Esophagus squamous epithelium (tissue), 5 donors: ENCODE measurements around the gene KLF15. TPM values are rescaled to one million over a fixed set of nuclear protein-coding genes. Genes with fewer than 3 reads are reported as not detected.

ENCODE experiments used
- DNase-seq: peaks from one replicate; lab custom pipeline; 2025; lab: John Stamatoyannopoulos, UW
- H3K27ac ChIP-seq, 4 donors: fragments of 200-600 bp; sonication (generic); one replicate each; pipeline ENCODE4 v1.5.1; 2016 to 2019; ENCODE audit warnings: mild to moderate bottlenecking in 1 of 4
- H3K27me3 ChIP-seq, 4 donors: fragments of 200-600 bp; sonication (generic); 1 replicate in 3 of 4; 2 replicates in 1 of 4; pipeline versions ENCODE4 v1.5.1 to v1.6.0; 2017 to 2021; ENCODE audit warnings: antibody characterized with exemption in 1 of 4
- H3K36me3 ChIP-seq, 3 donors: fragments of 200-600 bp; sonication (generic); one replicate each; pipeline ENCODE4 v1.5.1; 2016 to 2019
- H3K4me1 ChIP-seq, 3 donors: fragments of 200-600 bp; sonication (generic); one replicate each; pipeline ENCODE4 v1.5.1; 2017 to 2019
- H3K4me3 ChIP-seq, 4 donors: fragments of 200-600 bp; sonication (generic); 1 replicate in 3 of 4; 2 replicates in 1 of 4; pipeline ENCODE4 v1.5.1; 2016 to 2019; ENCODE audit warnings: mild to moderate bottlenecking in 2 of 4, moderate library complexity in 1 of 4
- H3K9me3 ChIP-seq, 3 donors: fragments of 200-600 bp; sonication (generic); one replicate each; pipeline ENCODE4 v1.5.1; 2016 to 2019
- POLR2A ChIP-seq, 4 donors: fragments of 450-650 bp; IDR thresholded peaks; one replicate each; pipeline ENCODE4 v1.6.1; 2017; ENCODE audit warnings: antibody characterized with exemption in 4 of 4, mild to moderate bottlenecking in 4 of 4, moderate library complexity in 3 of 4
- WGBS, 2 donors: methylation state at CpG; one replicate each; pipeline ENCODE4 v1.1.5; 2018; 5-methylcytosine and 5-hydroxymethylcytosine counted together
- intact Hi-C: fragments of 100-400 bp; cut with DNase I; formaldehyde crosslinking; loops from one replicate; pipeline ENCODE4 v1.15.0; 2022
- total RNA-seq, 4 donors: library from RNA; depleted of rRNA; stranded (reverse); fragments of >200 nt; gene quantifications; one replicate each; pipeline ENCODE4 v1.1.0, GENCODE V29; 2016
- TF ChIP-seq, protein P1 (sequence below), 6 experiments: fragments of 450-650 bp in 4 of 6; fragments of 200-600 bp in 2 of 6; sonication (generic) in 2 of 6; IDR thresholded peaks; one replicate each; pipeline ENCODE4 v1.5.1; 2016 to 2019; ENCODE audit warnings: antibody characterized with exemption in 6 of 6, mild to moderate bottlenecking in 4 of 6, moderate library complexity in 4 of 6
- donor health status: DM: yes; HTN: yes; CAD: no.

The KLF15 gene
- total RNA-seq, 4 donors from 2014 or later: 1.8 to 43.1 (median 7.7) TPM

DNA sequence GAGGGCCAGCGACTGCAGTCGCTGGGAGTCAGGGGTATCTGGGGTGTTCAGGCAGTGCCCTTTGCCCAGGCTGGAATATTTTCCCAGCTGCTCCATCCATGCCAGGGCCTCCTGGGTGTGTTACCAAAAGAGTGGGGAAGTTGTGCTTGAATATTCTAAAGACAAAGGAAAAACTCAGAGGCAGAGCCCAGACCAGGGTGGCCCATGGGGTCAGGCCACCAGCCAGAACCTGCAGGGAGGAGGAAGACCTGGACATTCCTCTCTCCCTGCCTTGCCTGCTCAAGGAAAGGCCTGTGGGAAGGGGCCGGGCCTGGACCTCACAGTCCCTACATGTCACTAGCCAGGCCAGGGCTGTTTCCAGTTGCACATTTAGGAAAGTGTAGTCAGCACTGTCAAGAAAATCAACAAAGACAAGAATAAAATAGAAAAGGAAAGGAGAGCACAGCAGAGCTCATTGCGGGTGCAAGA, 16.0 kb upstream of the KLF15 start:
- Histone ChIP-seq H3K4me1 (peaks cover 0 to 11% (median 0%) of the 10 kb centered on the region in 3 donors), H3K4me3 (no peak overlapping the region), H3K27ac (no peak overlapping the region), H3K27me3 (no peaks in the 10 kb centered on the region), H3K36me3 (no peaks in the 10 kb centered on the region), H3K9me3 (no peaks in the 10 kb centered on the region)
- WGBS, 2 donors: 88 to 95% methylated on average over 4 of the region's 4 CpGs
- TF ChIP-seq POLR2A (IDR thresholded peaks at IDR 0.05): no peak
- TF ChIP-seq, protein P1, sequence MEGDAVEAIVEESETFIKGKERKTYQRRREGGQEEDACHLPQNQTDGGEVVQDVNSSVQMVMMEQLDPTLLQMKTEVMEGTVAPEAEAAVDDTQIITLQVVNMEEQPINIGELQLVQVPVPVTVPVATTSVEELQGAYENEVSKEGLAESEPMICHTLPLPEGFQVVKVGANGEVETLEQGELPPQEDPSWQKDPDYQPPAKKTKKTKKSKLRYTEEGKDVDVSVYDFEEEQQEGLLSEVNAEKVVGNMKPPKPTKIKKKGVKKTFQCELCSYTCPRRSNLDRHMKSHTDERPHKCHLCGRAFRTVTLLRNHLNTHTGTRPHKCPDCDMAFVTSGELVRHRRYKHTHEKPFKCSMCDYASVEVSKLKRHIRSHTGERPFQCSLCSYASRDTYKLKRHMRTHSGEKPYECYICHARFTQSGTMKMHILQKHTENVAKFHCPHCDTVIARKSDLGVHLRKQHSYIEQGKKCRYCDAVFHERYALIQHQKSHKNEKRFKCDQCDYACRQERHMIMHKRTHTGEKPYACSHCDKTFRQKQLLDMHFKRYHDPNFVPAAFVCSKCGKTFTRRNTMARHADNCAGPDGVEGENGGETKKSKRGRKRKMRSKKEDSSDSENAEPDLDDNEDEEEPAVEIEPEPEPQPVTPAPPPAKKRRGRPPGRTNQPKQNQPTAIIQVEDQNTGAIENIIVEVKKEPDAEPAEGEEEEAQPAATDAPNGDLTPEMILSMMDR (IDR thresholded peaks at IDR 0.05): no peak
- intact Hi-C loops: no loop called here
- DNase-seq: no peak

DNA sequence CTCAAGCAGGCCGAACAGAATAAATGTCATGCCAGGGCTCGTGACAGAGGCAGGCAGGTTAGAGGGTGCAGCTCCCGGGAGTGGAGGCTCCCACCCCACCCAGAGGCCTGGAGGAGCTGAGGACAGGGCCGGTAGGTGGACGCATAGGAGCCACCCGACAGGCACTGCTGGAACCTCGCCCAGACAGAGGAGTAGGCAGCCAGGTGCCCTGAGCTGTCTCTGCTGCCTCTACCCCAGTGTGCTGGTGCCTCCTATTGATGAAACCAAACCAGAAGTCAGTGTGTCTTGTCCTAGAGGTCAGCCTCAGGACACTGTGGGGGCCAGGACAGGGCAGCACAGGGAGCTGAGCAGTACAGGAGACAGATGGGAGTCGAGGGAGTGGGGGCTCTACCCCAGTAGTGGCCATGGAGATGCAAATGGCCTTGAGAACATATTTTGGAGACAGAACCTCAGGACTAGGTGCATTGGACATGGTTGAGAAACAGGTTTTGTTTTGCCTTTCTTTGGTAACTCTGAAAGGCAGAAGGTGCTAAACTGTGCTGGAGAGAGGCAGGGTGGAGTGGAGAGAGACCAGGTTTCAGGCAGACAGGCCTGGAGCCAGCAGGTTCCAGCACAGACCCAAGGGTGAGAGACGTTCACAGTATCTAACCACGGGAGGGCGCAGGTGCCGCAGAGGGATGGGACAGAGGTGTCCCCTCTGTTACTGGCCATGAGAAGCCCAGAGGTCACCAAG, 15.4 kb upstream of the KLF15 start:
- no peak overlapping the region for H3K4me3 ChIP-seq
- intact Hi-C loops: no loop called here
- WGBS, 2 donors: 72 to 78% methylated on average over 8 to 12 of the region's 12 CpGs

DNA sequence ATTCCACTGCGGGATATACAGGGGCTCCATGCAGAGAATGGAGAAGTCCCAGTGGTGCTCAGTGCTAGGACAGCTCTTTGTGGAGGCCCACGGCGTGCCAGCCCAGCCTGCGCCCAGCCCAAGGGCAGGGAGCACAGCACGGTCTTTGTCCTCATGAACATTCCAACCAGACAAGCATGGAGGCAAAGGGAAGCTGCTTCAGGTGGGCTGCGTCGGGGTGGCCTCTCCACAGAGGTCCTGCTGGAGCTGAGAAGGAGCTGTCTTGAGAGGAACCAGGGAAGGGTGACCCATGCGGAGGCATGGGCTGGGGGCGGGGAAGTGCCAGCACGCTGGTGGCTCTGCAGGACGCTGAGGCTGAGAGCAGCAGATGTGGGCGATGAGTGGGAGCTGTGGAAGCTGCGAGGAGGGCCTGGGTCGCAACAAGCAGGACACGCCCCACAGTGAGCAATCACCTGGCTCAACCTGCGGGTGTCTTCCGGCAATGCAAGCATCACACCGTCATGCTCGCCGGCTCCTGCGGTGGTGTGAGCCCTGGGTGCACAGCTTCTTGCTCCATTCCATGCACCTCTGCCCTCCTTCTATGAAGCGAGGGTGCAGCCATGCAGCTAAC, 14.0 kb upstream of the KLF15 start:
- no peak overlapping the region for H3K27ac ChIP-seq
- 53 to 70% methylated on average over 13 to 14 of the region's 22 CpGs for WGBS, 2 donors
- H3K4me1 ChIP-seq: peaks cover 0 to 8% (median 0%) of the 10 kb centered on the region in 3 donors
- H3K9me3 ChIP-seq: no peaks in the 10 kb centered on the region
- TF ChIP-seq, protein P1 (IDR thresholded peaks at IDR 0.05): no peak
- no peak for TF ChIP-seq POLR2A (IDR thresholded peaks at IDR 0.05)
- intact Hi-C loops: no loop called here
- no peaks in the 10 kb centered on the region for H3K27me3 ChIP-seq
- no peak for DNase-seq
- H3K4me3 ChIP-seq: no peak overlapping the region
- no peaks in the 10 kb centered on the region for H3K36me3 ChIP-seq

More for the DNA sequence above, 15.4 kb upstream of the KLF15 start:
- no peak for DNase-seq
- H3K4me1 ChIP-seq: peaks cover 0 to 11% (median 0%) of the 10 kb centered on the region in 3 donors
- no peaks in the 10 kb centered on the region for H3K36me3 ChIP-seq
- no peaks in the 10 kb centered on the region for H3K27me3 ChIP-seq
- TF ChIP-seq, protein P1 (IDR thresholded peaks at IDR 0.05): no peak
- no peak for TF ChIP-seq POLR2A (IDR thresholded peaks at IDR 0.05)
- no peak overlapping the region for H3K27ac ChIP-seq
- no peaks in the 10 kb centered on the region for H3K9me3 ChIP-seq

DNA sequence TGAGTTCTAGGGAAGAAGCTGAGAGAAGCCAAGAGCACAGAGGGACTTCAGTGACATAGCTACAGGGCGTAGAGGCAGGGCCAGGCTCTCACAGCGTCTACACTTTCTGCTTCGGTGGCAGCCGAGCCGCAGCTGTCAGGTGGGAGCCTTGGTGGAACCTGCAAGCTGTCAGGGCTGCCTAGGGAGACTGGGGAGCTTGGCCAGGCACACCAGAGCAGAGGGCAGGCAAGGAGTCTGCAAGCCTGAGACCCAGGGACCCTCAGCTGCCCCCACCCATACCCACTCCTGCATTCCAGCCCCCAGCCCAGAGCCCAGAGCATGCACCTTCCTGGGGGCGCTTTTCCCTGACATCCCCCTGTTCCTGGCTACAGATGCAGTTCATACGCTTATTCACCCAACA, 13.4 kb upstream of the KLF15 start:
- no peak for DNase-seq
- Histone ChIP-seq H3K4me3 (no peak overlapping the region), H3K36me3 (no peaks in the 10 kb centered on the region), H3K27me3 (no peaks in the 10 kb centered on the region), H3K27ac (no peak overlapping the region), H3K9me3 (no peaks in the 10 kb centered on the region), H3K4me1 (peaks cover 0 to 2% (median 0%) of the 10 kb centered on the region in 3 donors)
- 86 to 100% methylated on average over 2 to 3 of the region's 7 CpGs for WGBS, 2 donors
- intact Hi-C loops: no loop called here
- TF ChIP-seq, protein P1 (IDR thresholded peaks at IDR 0.05): no peak

DNA sequence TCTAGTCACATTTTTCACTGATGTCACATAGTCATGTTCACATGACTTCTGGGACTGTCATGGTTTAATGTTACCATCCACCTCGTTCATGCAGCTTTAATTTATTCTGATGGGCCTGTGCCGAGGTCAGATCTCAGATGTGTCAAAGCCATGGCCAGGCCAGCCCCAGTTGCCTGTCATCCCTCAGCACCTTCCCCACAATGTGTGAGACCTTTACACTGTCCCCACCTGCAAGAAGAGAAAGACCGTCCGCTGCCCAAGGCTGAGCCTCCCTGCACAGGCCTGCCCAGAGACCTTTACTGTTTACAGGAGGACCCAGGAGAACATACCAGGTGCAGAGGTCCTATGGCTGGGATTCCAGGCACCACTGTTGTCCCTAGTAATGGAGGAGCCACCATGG, 12.8 kb upstream of the KLF15 start:
- no peak overlapping the region for H3K27ac ChIP-seq
- H3K36me3 ChIP-seq: no peaks in the 10 kb centered on the region
- no peaks in the 10 kb centered on the region for H3K27me3 ChIP-seq
- no peak overlapping the region for H3K4me3 ChIP-seq
- no peaks in the 10 kb centered on the region for H3K9me3 ChIP-seq
- H3K4me1 ChIP-seq: no peaks in the 10 kb centered on the region
- TF ChIP-seq, protein P1 (IDR thresholded peaks at IDR 0.05): no peak
- TF ChIP-seq POLR2A (IDR thresholded peaks at IDR 0.05): no peak
- DNase-seq: no peak
- intact Hi-C loops: no loop called here
- WGBS, 2 donors: 50 to 79% methylated on average over 1 to 4 of the region's 4 CpGs
